Measurements from ENCODE around the gene HMGN4. TPM values are rescaled to one million over a fixed set of nuclear protein-coding genes. Genes with fewer than 3 reads are reported as not detected.
A peak's percentile ranks its signal among the peaks of the same experiment; 100 is the strongest.

Gene HMGN4
- total and polyA plus RNA-seq, 9 of the 15 experiments (the other 6 are each of a cell fraction or from before 2014, with no cell fraction given) = 35.4 to 134 (median 94.1) TPM

DNA sequence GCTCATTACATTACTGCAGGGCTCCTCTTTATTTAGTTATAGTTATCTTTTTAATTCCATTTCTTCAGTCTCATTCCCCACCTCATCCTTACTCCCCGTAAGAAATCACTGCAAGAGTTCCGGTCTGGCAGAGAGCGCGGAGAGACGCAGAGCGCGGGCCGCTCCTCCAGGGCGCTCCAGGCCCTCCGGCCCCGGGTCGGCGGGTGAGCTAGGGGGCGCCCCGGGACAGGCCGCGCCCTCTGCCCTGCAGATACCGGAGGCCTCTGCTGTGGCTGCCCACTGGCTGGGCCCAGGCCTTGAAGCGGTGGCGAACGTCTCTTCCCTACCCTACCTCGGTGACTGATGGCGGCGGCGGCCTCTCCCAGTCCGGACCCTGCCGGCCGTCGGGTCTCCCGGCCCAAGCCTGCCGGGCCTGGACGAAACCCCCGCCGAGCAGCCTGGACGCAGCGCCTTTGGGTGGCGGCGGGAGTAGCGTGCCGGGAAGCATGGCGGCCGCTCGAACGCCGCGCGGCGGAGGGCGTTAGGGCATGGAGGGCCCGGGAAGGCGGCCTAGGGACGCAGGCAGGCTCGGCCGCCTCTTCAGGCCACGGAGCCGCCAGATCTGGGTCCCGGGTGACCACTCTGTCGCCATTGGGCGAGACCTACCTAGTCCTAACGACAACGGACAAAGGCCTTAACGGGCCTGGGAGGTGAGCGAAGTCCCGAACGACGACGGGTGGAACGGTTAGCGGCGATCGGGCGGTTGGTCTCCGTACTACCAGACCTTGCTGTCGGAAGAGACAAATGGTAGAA lies 16.4 kb upstream of the HMGN4 start (continued):
- TF ChIP-seq, protein P1, sequence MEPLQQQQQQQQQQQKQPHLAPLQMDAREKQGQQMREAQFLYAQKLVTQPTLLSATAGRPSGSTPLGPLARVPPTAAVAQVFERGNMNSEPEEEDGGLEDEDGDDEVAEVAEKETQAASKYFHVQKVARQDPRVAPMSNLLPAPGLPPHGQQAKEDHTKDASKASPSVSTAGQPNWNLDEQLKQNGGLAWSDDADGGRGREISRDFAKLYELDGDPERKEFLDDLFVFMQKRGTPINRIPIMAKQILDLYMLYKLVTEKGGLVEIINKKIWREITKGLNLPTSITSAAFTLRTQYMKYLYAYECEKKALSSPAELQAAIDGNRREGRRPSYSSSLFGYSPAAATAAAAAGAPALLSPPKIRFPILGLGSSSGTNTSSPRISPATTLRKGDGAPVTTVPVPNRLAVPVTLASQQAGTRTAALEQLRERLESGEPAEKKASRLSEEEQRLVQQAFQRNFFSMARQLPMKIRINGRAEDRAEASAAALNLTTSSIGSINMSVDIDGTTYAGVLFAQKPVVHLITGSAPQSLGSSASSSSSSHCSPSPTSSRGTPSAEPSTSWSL (CRISPR knock-in tag; IDR thresholded peaks at IDR 0.05; ENCODE audit: borderline replicate concordance) = no peak; the same call in 1 of the 2 replicates
- TF ChIP-seq NR2C2 (CRISPR knock-in tag; IDR thresholded peaks at IDR 0.05) (no peak), NR2C2 (tag; IDR thresholded peaks at IDR 0.05) (peak; percentile 95), JUND (IDR thresholded peaks at IDR 0.05; ENCODE audit: borderline replicate concordance, low read depth, low read length) (peak; percentile 56; the same call in 1 of the 2 replicates), JUND (tag; IDR thresholded peaks at IDR 0.05; ENCODE audit: borderline replicate concordance, low read depth, low read length) (no peak), HLTF (IDR thresholded peaks at IDR 0.05) (no peak), SRSF9 (IDR thresholded peaks at IDR 0.05; ENCODE audit: borderline replicate concordance, low read depth, low read length) (no peak), HDAC3 (IDR thresholded peaks at IDR 0.05; ENCODE audit: borderline replicate concordance, partially characterized antibody) (no peak), ZC3H8 (IDR thresholded peaks at IDR 0.05) (no peak), TAF1 (IDR thresholded peaks at IDR 0.05; ENCODE audit: control insufficient read depth, extremely low read depth, insufficient read depth, low read length, severe bottlenecking) (peak; percentile 84), TEAD2 (tag; IDR thresholded peaks at IDR 0.05) (0 out of 2 replicates have a peak, but pooled peaks have one; percentile 10), RFX1 (IDR thresholded peaks at IDR 0.05) (no peak), TSHZ1 (CRISPR knock-in tag; IDR thresholded peaks at IDR 0.05) (no peak), NEUROD1 (IDR thresholded peaks at IDR 0.05; ENCODE audit: borderline replicate concordance, low read depth, low read length, partially characterized antibody) (no peak), ZNF780A (CRISPR knock-in tag; IDR thresholded peaks at IDR 0.05) (no peak), DACH1 (IDR thresholded peaks at IDR 0.05; ENCODE audit: partially characterized antibody) (no peak), BCOR (IDR thresholded peaks at IDR 0.05) (peak; percentile 45; the same call in 1 of the 2 replicates), DNMT1 (IDR thresholded peaks at IDR 0.05) (no peak), EP300 (IDR thresholded peaks at IDR 0.05; ENCODE audit: low read length) (no peak), SREBF1 (IDR thresholded peaks at IDR 0.05; ENCODE audit: borderline replicate concordance, low read depth, low read length) (no peak), MTF1 (CRISPR knock-in tag; IDR thresholded peaks at IDR 0.05; ENCODE audit: borderline replicate concordance) (no peak), HDAC2 (IDR thresholded peaks at IDR 0.05) (peak; percentile 98), DMBX1 (CRISPR knock-in tag; IDR thresholded peaks at IDR 0.05; ENCODE audit: borderline replicate concordance) (peak; percentile 76)
- TF ChIP-seq, protein P2, sequence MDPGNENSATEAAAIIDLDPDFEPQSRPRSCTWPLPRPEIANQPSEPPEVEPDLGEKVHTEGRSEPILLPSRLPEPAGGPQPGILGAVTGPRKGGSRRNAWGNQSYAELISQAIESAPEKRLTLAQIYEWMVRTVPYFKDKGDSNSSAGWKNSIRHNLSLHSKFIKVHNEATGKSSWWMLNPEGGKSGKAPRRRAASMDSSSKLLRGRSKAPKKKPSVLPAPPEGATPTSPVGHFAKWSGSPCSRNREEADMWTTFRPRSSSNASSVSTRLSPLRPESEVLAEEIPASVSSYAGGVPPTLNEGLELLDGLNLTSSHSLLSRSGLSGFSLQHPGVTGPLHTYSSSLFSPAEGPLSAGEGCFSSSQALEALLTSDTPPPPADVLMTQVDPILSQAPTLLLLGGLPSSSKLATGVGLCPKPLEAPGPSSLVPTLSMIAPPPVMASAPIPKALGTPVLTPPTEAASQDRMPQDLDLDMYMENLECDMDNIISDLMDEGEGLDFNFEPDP (CRISPR knock-in tag; IDR thresholded peaks at IDR 0.05) = no peak

All from K562 (cell line).